Ramos (cell line): ENCODE measurements around the gene ANXA1.

ENCODE experiments used
- in situ Hi-C: fragments of 300-500 bp; cut with MboI; formaldehyde crosslinking; loops from one replicate; pipeline ENCODE4 v1.14.3; 2022; ENCODE audit warnings: low sequenced_read_pairs; ENCODE audit not compliant: unreplicated experiment

The ANXA1 gene

DNA sequence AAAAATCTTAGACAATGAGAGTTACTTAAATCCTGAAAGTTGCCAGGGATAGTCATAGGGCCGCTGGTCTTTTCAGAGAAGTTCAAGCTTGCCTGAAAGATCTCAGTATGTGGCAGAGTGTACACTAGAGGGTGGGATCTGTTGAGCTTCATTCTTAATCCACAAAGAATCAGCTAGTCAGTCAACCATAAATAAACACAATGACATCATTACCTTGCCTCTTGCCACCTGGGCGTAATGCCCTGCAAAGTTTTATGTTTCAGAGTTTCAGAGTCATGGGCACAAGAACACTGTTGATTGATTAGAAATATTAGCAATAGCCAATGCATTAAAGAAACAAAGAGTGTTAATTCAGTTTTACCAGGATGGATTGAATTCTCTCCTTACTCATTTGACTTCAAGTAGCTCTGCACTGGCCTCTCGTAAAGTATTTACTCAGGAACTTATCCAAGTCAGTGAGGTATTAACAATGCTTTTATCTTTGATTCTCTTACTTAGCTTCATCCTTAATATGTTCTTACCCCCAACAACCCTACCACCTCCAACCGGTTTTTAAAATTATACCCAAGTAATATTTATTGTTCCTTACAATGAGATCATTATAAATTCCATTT is 14.3 kb upstream of the ANXA1 start:
- in situ Hi-C loops: no loop called here

DNA sequence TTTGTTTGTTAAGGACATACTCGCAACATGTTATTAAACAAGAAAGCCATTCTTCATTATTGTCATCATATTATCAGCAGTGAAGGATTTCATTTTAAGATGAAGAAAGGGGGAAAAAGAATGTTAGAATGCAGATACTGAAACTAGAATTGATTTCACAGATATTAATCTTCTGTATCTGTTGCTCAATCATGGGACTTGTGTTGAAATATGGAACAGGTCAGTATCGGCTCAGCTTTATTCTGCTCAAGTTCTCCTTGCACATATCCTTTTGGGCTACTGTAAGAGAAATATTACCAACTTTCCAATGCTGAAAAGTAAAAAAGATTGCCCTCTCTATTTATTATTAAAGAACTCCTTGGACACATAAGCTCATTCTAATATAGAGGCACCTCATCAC is 13.8 kb upstream of the ANXA1 start:
- in situ Hi-C loops: no loop called here

DNA sequence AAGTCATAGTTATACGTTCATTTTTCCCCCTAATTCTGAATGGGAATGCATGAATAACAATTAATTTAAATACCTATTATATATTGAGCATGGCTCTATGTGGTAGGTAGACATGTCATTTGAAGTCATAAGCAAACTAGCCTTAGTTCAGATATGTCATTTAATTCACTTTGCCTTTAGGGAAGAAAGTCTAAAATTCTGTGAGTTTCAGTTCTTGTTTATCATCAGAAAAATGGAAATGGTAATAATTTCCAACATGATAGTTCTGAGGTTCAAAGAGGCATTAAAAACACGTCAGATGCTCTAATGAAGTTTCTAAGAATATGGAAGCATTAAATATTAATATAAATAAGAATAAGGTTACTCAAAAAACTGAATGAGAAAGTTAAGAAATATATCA is 13.1 kb upstream of the ANXA1 start:
- in situ Hi-C loops: no loop called here

- in situ Hi-C loops: no loop called here
These were observed 10.4 kb upstream of the ANXA1 start for GRCh38 chr9:73141282-73141681.

DNA sequence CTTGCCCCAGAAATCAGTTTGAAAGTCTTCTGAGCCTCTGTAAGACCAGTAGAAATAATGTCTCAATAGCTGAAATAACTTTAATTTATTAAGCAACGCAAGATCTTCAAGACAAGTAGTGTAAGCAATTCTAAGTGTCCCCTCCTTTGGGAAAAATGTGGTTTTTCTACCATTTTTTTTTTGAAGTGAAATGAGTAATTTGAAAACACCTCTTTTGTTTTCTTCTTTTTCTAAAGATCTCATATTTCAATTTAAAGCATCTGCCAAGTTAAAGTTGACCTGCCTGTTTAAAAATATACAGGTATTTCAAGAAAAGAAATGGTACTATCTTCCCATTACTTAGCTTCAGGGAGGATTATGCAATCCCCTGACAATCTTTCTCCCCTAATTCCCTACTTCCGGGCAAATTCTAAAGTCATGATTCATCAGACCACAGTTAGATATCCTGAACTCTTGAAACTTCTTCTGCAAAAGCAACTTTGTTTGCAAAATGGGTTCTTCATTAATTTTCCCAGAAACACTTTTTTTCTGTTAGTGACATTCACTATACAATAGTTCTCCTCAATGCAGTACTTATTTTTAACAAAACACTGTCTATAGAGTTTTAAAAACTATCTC is 7.8 kb upstream of the ANXA1 start:
- in situ Hi-C loops: no loop called here

GRCh38 chr9:73146111-73146815 is 5.4 kb upstream of the ANXA1 start:
- in situ Hi-C loops: no loop called here

DNA sequence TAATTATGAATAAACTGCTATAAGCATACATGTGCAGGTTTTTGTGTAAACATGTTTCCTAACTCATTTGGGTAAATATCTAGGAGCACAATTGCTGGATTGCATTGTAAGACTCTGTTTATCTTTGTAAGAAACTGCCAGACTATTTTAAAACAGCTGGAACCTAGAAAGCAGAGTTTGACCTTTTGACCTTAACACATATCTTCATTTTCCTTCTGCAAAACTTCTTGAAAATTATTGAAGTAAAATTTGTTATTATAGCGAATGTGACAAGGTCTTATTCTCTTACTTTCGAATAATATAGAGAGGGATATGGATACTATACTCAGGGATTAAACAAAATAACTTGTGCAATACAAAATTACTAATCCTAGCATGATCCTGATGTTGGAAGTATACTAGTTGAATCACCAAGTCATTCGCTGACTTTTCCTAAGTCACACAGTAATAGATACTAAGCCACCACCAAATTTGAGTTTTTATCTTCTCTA is 3.2 kb upstream of the ANXA1 start:
- in situ Hi-C loops: no loop called here

GRCh38 chr9:73149371-73150067 is 2.1 kb upstream of the ANXA1 start:
- in situ Hi-C loops: no loop called here

DNA sequence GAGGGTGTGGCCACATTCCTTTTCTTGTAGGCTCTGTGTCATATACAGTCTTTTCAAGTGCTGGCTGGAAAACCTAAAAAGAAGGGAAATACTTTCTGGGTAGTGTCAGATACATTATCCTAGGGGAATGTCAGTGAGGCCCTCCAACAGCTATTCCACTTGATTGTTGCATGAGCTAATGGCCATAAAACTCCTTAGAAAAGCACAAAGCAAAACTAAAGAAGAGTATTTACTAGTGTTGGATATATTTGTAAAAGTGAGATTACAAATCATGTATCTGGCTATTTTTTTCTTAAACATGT is 829 bp downstream of the ANXA1 start:
- in situ Hi-C loops: no loop called here

- in situ Hi-C loops: no loop called here
These were observed 1.3 kb downstream of the ANXA1 start for GRCh38 chr9:73152953-73153352.

DNA sequence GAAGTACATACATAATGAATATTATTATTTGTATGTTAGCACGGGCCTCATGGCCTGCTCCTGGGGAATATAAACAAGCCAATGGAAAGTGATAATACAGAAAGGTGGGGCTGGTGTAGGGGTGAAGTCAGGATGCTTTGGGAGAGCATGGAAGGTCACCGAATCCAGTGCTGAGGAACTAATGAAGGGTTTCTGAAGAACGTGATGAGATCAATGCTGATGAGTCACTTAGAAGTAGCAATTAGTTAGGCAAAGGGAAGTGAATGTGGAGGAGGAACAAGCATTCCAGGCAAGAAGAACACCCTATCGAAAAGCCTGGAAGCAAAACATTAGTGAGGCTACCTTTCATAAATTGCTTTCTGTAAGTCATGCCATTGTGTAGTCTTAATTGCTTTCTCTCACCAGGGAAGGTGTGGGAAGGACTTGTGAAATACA is 2.1 kb downstream of the ANXA1 start:
- in situ Hi-C loops: no loop called here

GRCh38 chr9:73154271-73154670 is 2.6 kb downstream of the ANXA1 start:
- in situ Hi-C loops: no loop called here

DNA sequence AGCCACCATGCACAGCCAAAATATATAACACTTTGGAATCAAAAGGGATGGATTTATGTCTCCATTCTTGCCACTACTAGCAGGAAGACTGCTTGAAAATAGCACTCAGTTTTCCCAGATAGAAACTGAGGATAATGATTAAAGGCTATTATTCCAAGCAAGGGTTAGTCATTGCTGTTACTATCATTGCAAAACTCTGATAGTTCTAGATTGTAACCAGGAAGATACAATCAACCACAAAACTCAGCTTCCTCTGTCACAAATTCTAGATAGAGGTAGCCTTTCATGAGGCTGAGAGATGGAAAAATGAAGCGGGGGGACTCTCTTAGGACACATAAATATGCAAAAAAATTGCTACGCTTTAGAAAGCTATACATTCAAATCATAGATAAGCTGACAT is 3.1 kb downstream of the ANXA1 start:
- in situ Hi-C loops: no loop called here

GRCh38 chr9:73155377-73155776 is 3.7 kb downstream of the ANXA1 start:
- in situ Hi-C loops: no loop called here

GRCh38 chr9:73155968-73156864 is 4.6 kb downstream of the ANXA1 start:
- in situ Hi-C loops: no loop called here

DNA sequence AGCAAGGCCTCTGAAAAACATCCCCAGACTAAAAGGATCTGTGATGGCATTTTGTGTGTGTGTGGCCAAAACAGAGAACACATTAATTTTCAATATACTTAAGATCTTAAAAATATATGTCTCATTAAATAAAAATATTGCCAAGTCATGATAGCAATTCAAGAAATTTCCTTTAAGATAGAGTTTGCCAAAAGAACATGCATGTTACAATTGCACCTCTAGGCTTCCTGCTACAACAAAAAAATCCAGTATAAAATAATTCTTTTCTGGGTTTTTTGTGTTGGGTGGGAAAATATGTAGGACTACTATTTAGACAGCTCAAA is 5.2 kb downstream of the ANXA1 start:
- in situ Hi-C loops: no loop called here

- in situ Hi-C loops: no loop called here
These were observed 6.1 kb downstream of the ANXA1 start for GRCh38 chr9:73157811-73158210.

- in situ Hi-C loops: no loop called here
These were observed 7.1 kb downstream of the ANXA1 start for GRCh38 chr9:73158723-73159122.

DNA sequence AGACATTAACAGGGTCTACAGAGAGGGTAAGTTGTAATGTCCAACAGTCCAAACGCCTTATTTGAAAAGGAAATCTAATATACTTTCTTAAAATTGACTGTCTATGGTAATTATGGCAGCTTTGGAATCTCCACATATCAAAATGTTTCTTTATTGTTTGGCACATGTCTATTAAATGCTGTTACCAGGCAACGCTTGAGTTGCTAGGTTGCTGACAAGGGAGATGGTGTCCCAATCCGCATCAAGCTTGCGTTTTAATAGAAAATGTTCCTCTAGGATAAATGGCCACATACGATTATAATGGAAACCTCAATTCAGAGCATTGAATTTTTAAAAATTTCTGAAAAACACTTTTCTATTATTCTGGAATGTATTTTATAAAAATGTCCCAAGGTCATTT is 9.2 kb downstream of the ANXA1 start:
- in situ Hi-C loops: no loop called here

- in situ Hi-C loops: no loop called here
These were observed 11.5 kb downstream of the ANXA1 start for GRCh38 chr9:73162987-73163768.
